OCI-LY7 (cell line): ENCODE results near the gene HIP1R. TPM values are rescaled to one million over a fixed set of nuclear protein-coding genes. Genes with fewer than 3 reads are reported as not detected.

Experiments
- BruUV-seq: library from RNA; stranded (reverse); fragments of 400-500 nt; replicated peaks from 2 replicates; lab custom pipeline; 2021; lab: Mats Ljungman, UMichigan
- CTCF ChIA-PET: fragments of 300-600 bp; sonication (Branson Sonifier 250); formaldehyde crosslinking; loops from one replicate; lab custom pipeline; 2022; ENCODE audit warnings: antibody characterized with exemption; ENCODE audit not compliant: unreplicated experiment; lab: Charles Lee
- POLR2A ChIA-PET: fragments of 300-600 bp; sonication (Branson Sonifier 250); formaldehyde crosslinking; loops from one replicate; lab custom pipeline; 2022; ENCODE audit warnings: antibody characterized with exemption; lab: Charles Lee
- DNase-seq: peaks from one replicate; pipeline ENCODE4 v3.0.0-alpha.2; 2015; ENCODE audit warnings: low spot score
- H2AFZ ChIP-seq: fragments of 200-600 bp; sonication (generic), shearing (Covaris generic); 2 replicates; pipeline ENCODE4 v1.6.1; 2014; ENCODE audit warnings: mild to moderate bottlenecking, antibody characterized with exemption, low read length, moderate library complexity
- H3K27ac ChIP-seq: fragments of 200-600 bp; sonication (generic); 2 replicates; pipeline ENCODE4 v1.5.1; 2014; ENCODE audit warnings: mixed run types, low read depth, mild to moderate bottlenecking, moderate library complexity, low read length, inconsistent platforms; ENCODE audit not compliant: poor library complexity, severe bottlenecking
- H3K36me3 ChIP-seq: fragments of 200-600 bp; sonication (generic); 2 replicates; pipeline ENCODE4 v1.6.1; 2014; ENCODE audit warnings: mild to moderate bottlenecking, antibody characterized with exemption, low read length, moderate library complexity, mixed read lengths; ENCODE audit not compliant: insufficient read depth
- H3K4me1 ChIP-seq: fragments of 200-600 bp; sonication (generic); 2 replicates; pipeline ENCODE4 v1.5.1; 2014; ENCODE audit warnings: mild to moderate bottlenecking, low read length; ENCODE audit not compliant: insufficient read depth, poor library complexity, severe bottlenecking
- H3K4me2 ChIP-seq: fragments of 200-600 bp; sonication (generic); 2 replicates; pipeline ENCODE4 v1.6.1; 2014; ENCODE audit warnings: mild to moderate bottlenecking, low read length
- H3K4me3 ChIP-seq: fragments of 200-600 bp; sonication (generic); 2 replicates; pipeline ENCODE4 v1.5.1; 2014; ENCODE audit warnings: mild to moderate bottlenecking, low read depth, low read length; ENCODE audit not compliant: poor library complexity, severe bottlenecking
- H3K79me2 ChIP-seq: fragments of 200-600 bp; sonication (generic); 2 replicates; pipeline ENCODE4 v1.6.1; 2016; ENCODE audit warnings: low read depth, mild to moderate bottlenecking, low read length, moderate library complexity, mixed read lengths; ENCODE audit not compliant: insufficient read depth
- H3K9me2 ChIP-seq: fragments of 200-600 bp; sonication (generic); 2 replicates; pipeline ENCODE4 v1.6.1; 2016; ENCODE audit warnings: mild to moderate bottlenecking, low read length, mixed read lengths; ENCODE audit not compliant: insufficient read depth
- H3K9me3 ChIP-seq: fragments of 200-600 bp; sonication (generic); 2 replicates; pipeline ENCODE4 v1.6.1; 2014; ENCODE audit warnings: mild to moderate bottlenecking, mixed run types, low read length, mixed read lengths
- H4K20me1 ChIP-seq: fragments of 200-600 bp; sonication (generic); 2 replicates; pipeline ENCODE4 v1.6.1; 2014; ENCODE audit warnings: mild to moderate bottlenecking, antibody characterized with exemption, low read length, moderate library complexity, mixed read lengths; ENCODE audit not compliant: insufficient read depth
- EZH2phosphoT487 ChIP-seq: fragments of 200-600 bp; sonication (generic); IDR thresholded peaks from 2 replicates; pipeline ENCODE4 v1.6.1; 2018; ENCODE audit warnings: low read depth, borderline replicate concordance, mild to moderate bottlenecking, mixed run types, antibody characterized with exemption, low read length, moderate library complexity, mixed read lengths
- intact Hi-C: fragments of 100-400 bp; cut with micrococcal nuclease; formaldehyde crosslinking; loops from one replicate; pipeline ENCODE4 v1.10.0; 2022; ENCODE audit not compliant: unreplicated experiment
- total RNA-seq, 2 experiments: library from RNA; depleted of rRNA in 1 of 2; stranded (reverse); fragments of >200 nt in 1 of 2; shearing (Covaris generic) in 1 of 2; gene quantifications; 2 replicates each; pipeline ENCODE4 v1.2.3, GENCODE V29; 2014 to 2022
- TF ChIP-seq, protein P1 (sequence below): fragments of 200-600 bp; sonication (generic); conservative IDR thresholded peaks from 2 replicates; pipeline ENCODE4 v1.5.1; 2014; ENCODE audit warnings: mild to moderate bottlenecking, antibody characterized with exemption, low read length, moderate library complexity, mixed read lengths

Gene HIP1R
- total RNA-seq, 2 experiments from 2014 or later = 56.5 to 66.4 TPM

DNA sequence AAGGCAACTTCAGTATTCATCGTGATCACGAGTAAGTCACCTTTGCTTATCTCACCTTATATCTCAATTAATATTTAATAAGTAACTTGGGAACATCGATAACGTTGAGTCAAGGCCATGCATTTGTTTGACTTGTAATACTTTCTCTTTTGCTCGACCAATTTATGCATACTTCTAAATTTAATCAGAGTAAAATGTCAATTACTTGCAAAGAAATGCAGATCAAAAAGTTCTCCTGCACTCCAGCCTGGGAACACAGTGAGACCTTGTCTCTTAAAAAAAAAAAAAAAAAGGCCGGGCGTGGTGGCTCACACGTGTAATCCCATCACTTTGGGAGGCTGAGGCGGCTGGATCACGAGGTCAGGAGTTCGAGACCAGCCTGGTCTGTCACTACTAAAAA is 11.8 kb upstream of the HIP1R start:
- POLR2A ChIA-PET = no interaction called here
- Histone ChIP-seq H3K4me2 (no peak overlapping the region), H3K27ac (no peak overlapping the region), H2AFZ (no peak overlapping the region), H4K20me1 (no peaks in the 10 kb centered on the region), H3K36me3 (no peaks in the 10 kb centered on the region), H3K9me2 (no peaks in the 10 kb centered on the region), H3K4me3 (no peak overlapping the region), H3K4me1 (peaks cover 60% of the 10 kb centered on the region), H3K9me3 (no peaks in the 10 kb centered on the region), H3K79me2 (no peaks in the 10 kb centered on the region)
- no TSS peak for BruUV-seq
- intact Hi-C loops = no loop called here
- CTCF ChIA-PET = no interaction called here
- no peak for DNase-seq
- no peak for TF ChIP-seq EZH2phosphoT487
- TF ChIP-seq, protein P1, sequence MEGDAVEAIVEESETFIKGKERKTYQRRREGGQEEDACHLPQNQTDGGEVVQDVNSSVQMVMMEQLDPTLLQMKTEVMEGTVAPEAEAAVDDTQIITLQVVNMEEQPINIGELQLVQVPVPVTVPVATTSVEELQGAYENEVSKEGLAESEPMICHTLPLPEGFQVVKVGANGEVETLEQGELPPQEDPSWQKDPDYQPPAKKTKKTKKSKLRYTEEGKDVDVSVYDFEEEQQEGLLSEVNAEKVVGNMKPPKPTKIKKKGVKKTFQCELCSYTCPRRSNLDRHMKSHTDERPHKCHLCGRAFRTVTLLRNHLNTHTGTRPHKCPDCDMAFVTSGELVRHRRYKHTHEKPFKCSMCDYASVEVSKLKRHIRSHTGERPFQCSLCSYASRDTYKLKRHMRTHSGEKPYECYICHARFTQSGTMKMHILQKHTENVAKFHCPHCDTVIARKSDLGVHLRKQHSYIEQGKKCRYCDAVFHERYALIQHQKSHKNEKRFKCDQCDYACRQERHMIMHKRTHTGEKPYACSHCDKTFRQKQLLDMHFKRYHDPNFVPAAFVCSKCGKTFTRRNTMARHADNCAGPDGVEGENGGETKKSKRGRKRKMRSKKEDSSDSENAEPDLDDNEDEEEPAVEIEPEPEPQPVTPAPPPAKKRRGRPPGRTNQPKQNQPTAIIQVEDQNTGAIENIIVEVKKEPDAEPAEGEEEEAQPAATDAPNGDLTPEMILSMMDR = no peak

DNA sequence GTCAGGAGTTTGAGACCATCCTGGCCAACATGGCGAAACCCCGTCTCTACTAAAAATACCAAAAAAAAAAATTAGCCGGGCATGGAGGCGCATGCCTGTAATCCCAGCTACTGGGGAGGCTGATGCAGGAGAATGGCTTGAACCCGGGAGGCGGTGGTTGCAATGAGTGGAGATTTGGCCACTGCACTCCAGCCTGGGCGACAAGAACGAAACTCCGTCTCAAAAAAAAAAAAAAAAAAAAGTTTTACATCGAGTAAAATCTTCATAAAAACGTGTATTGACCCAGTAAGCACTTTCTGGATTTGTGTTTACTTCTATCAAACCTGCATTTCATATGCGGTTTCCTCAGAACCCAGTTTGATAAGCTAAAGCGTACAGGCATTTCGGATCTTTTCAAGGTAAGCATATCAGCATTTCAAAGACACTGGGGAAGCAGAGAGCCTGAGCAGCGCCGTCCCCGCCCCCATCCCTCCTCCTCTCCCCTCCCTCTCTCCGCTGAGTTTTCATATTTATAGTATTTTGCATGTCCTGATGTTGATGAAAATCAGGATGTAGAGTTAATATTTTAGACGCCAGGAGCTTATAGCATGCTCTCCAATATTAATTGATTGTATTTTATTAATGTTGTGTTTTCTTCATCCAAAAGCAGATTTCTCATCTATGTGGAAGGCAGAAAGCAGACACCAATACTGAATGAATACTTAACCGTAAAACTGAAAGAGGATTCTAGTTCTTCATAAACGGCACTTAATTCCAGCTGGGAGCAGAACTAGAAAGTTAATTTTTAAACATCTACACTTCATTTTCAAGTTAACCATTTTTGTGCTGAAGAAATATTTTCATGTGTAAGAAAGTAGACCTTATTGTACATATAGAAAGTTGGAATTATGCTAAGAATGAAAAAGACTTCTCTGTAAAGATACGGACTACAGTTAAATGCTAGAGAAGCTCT is 9.2 kb upstream of the HIP1R start:
- intact Hi-C loops = no loop called here
- Histone ChIP-seq H3K4me2 (peak overlapping the region; percentile 56), H3K9me2 (no peaks in the 10 kb centered on the region), H3K9me3 (no peaks in the 10 kb centered on the region), H2AFZ (peak overlapping the region; percentile 50; the same call in 1 of the 2 replicates), H3K79me2 (no peaks in the 10 kb centered on the region), H4K20me1 (no peaks in the 10 kb centered on the region), H3K36me3 (no peaks in the 10 kb centered on the region), H3K4me3 (peak overlapping the region; percentile 12), H3K27ac (no peak overlapping the region), H3K4me1 (peaks cover 45% of the 10 kb centered on the region)
- CTCF ChIA-PET = interaction anchor here (1.0 kb wide), 1 partner anchor 32 kb away, joined by 3 read pairs; no protein-coding TSS in a partner anchor
- no TSS peak for BruUV-seq
- POLR2A ChIA-PET = interaction anchor here (0.6 to 1.1 kb wide), 8 partner anchors 10 to 1227 kb away, joined by 3 to 9 read pairs (median 4); no protein-coding TSS in a partner anchor
- no peak for DNase-seq
- TF ChIP-seq, protein P1 = no peak

DNA sequence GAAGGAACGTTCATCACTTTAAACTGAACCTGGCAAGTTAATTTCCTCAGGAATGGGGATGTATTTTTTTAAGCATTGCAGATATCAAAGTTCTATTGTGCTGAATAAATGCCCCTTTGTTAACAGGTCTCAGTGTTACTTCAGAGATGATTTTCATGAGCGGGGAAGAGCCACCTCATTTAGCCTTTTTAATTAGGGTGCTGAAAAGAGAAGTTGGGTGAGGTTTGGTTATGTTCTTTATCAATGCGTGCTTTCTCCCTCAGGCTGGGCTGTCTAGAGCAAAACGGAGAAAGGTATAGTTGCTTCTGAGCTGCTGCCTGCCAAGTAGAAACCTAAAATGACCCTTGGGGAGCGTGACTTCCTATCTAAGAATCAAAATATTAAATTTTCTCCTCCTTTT is 8.0 kb upstream of the HIP1R start:
- ChIA-PET POLR2A (interaction anchor here (0.6 to 1.1 kb wide), 3 partner anchors 17 to 1645 kb away, joined by 3 to 4 read pairs (median 3); no protein-coding TSS in a partner anchor), CTCF (interaction anchor here (1.0 kb wide), 1 partner anchor 33 kb away, joined by 3 read pairs; no protein-coding TSS in a partner anchor)
- no peak overlapping the region for H3K4me2 ChIP-seq
- H3K36me3 ChIP-seq = no peaks in the 10 kb centered on the region
- H3K9me2 ChIP-seq = no peaks in the 10 kb centered on the region
- no peak for TF ChIP-seq EZH2phosphoT487
- TF ChIP-seq, protein P1 = no peak
- H3K9me3 ChIP-seq = no peaks in the 10 kb centered on the region
- no peak overlapping the region for H2AFZ ChIP-seq
- DNase-seq = no peak
- intact Hi-C loops = no loop called here
- no peaks in the 10 kb centered on the region for H4K20me1 ChIP-seq
- H3K4me1 ChIP-seq = peaks cover 36% of the 10 kb centered on the region
- no TSS peak for BruUV-seq
- no peak overlapping the region for H3K27ac ChIP-seq
- H3K79me2 ChIP-seq = no peaks in the 10 kb centered on the region
- no peak overlapping the region for H3K4me3 ChIP-seq
